GM23248 (cell line): Measurements from ENCODE around the gene SLC25A4. TPM values are rescaled to one million over a fixed set of nuclear protein-coding genes. Genes with fewer than 3 reads are reported as not detected.
A peak's percentile ranks its signal among the peaks of the same experiment; 100 is the strongest.

ENCODE experiments used
- DNase-seq: peaks from one replicate; pipeline ENCODE4 v3.0.0-alpha.2; 2015
- H2AFZ ChIP-seq: fragments of 200-600 bp; sonication (generic); 2 replicates; pipeline ENCODE4 v1.6.1; 2016; ENCODE audit warnings: antibody characterized with exemption
- H3F3A ChIP-seq: fragments of 200-600 bp; sonication (generic); 2 replicates; pipeline ENCODE4 v1.6.1; 2016; ENCODE audit warnings: mild to moderate bottlenecking, antibody characterized with exemption, mixed run types; ENCODE audit not compliant: insufficient read depth
- H3K27ac ChIP-seq: fragments of 200-600 bp; sonication (generic); 2 replicates; pipeline ENCODE4 v1.5.1; 2016; ENCODE audit warnings: mild to moderate bottlenecking
- H3K27me3 ChIP-seq: fragments of 200-600 bp; sonication (generic); replicated peaks from 2 replicates; pipeline ENCODE4 v1.6.1; 2016; ENCODE audit warnings: mild to moderate bottlenecking; ENCODE audit not compliant: insufficient read depth
- H3K36me3 ChIP-seq: fragments of 200-600 bp; sonication (generic); 2 replicates; pipeline ENCODE4 v1.6.1; 2016; ENCODE audit warnings: low read depth, mild to moderate bottlenecking
- H3K4me1 ChIP-seq: fragments of 200-600 bp; sonication (generic); 2 replicates; pipeline ENCODE4 v1.6.1; 2016; ENCODE audit warnings: mild to moderate bottlenecking; ENCODE audit not compliant: insufficient read depth
- H3K4me2 ChIP-seq: fragments of 200-600 bp; sonication (generic); one replicate; pipeline ENCODE4 v1.6.1; 2016; ENCODE audit warnings: mild to moderate bottlenecking; ENCODE audit not compliant: unreplicated experiment
- H3K4me3 ChIP-seq: fragments of 200-600 bp; sonication (generic); 2 replicates; pipeline ENCODE4 v1.5.1; 2016; ENCODE audit warnings: mild to moderate bottlenecking
- H3K79me2 ChIP-seq: fragments of 200-600 bp; sonication (generic); 2 replicates; pipeline ENCODE4 v1.6.1; 2016; ENCODE audit warnings: mild to moderate bottlenecking; ENCODE audit not compliant: insufficient read depth
- H3K9ac ChIP-seq: fragments of 200-600 bp; sonication (generic); 2 replicates; pipeline ENCODE4 v1.6.1; 2016; ENCODE audit warnings: mild to moderate bottlenecking
- H3K9me2 ChIP-seq: fragments of 200-600 bp; sonication (generic); 2 replicates; pipeline ENCODE4 v1.6.1; 2016; ENCODE audit warnings: mixed run types, mild to moderate bottlenecking, moderate library complexity; ENCODE audit not compliant: insufficient read depth
- H3K9me3 ChIP-seq: fragments of 200-600 bp; sonication (generic); one replicate; pipeline ENCODE4 v1.6.1; 2017; ENCODE audit warnings: low read depth
- H4K20me1 ChIP-seq: fragments of 200-600 bp; sonication (generic); 2 replicates; pipeline ENCODE4 v1.6.0; 2016; ENCODE audit not compliant: insufficient read depth
- EZH2 ChIP-seq: fragments of 200-600 bp; sonication (generic); IDR thresholded peaks from 2 replicates; pipeline ENCODE4 v1.6.1; 2018; ENCODE audit warnings: antibody characterized with exemption, mild to moderate bottlenecking; ENCODE audit not compliant: insufficient read depth, poor library complexity, severe bottlenecking
- EZH2phosphoT487 ChIP-seq: fragments of 200-600 bp; sonication (generic); IDR thresholded peaks from 2 replicates; pipeline ENCODE4 v1.6.1; 2018; ENCODE audit warnings: antibody characterized with exemption, moderate library complexity, mild to moderate bottlenecking, low read depth; ENCODE audit not compliant: insufficient read depth
- WGBS, 2 experiments: methylation state at CpG; one replicate each; pipeline ENCODE4 v1.1.6; 2015 to 2017; ENCODE audit warnings: low lambda C conversion rate in 2 of 2, low coverage in 1 of 2; ENCODE audit errors: missing lambda C conversion rate in 2 of 2; 5-methylcytosine and 5-hydroxymethylcytosine counted together
- in situ Hi-C: fragments of 300-500 bp; cut with MboI; formaldehyde crosslinking; loops from 2 replicates; pipeline ENCODE4 v1.15.0; 2020
- polyA plus RNA-seq: library from polyadenylated mRNA; unstranded; fragments of >200 nt; fragmentation: Nextera tagmentation; extraction: Ambion mirVana; gene quantifications from 2 replicates; pipeline ENCODE4 v1.2.1, GENCODE V29; 2016
- total RNA-seq: library from RNA; depleted of rRNA; stranded (reverse); fragments of >200 nt; shearing (Covaris generic); gene quantifications from 2 replicates; pipeline ENCODE4 v1.2.3, GENCODE V29; 2014

SLC25A4 gene
- total and polyA plus RNA-seq, 2 experiments from 2014 or later = 6.5 to 28.1 TPM

DNA sequence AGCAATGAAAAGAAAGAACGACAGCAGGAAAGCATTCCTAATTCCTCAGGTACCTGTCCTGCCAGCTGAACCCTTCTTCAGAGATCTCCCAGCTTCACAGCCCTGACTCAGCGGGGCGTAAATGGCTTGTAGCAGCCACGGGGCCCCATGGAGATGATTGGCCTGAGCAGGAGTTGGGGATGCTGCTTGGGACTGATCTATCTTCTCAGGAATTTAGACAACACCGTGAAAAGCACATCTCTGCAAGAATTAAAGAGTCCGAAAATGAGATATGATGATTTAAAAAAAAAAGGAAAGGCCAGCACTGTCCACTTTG, 22.5 kb upstream of the SLC25A4 start:
- 56 to 64% methylated on average over 6 of the region's 6 CpGs for WGBS, 2 experiments
- in situ Hi-C loops = no loop called here

GRCh38 chr4:185122681-185123345, 20.3 kb upstream of the SLC25A4 start:
- Histone ChIP-seq H3K27ac (no peak overlapping the region), H3K27me3 (no peaks in the 10 kb centered on the region), H3K79me2 (no peaks in the 10 kb centered on the region), H3K4me3 (no peak overlapping the region), H3F3A (no peaks in the 10 kb centered on the region), H4K20me1 (no peaks in the 10 kb centered on the region), H3K9ac (no peak overlapping the region), H3K9me2 (no peaks in the 10 kb centered on the region), H3K4me2 (no peak overlapping the region), H2AFZ (no peak overlapping the region), H3K36me3 (no peaks in the 10 kb centered on the region), H3K4me1 (no peaks in the 10 kb centered on the region), H3K9me3 (no peaks in the 10 kb centered on the region)
- in situ Hi-C loops = no loop called here
- no peak for TF ChIP-seq EZH2
- no peak for TF ChIP-seq EZH2phosphoT487
- DNase-seq = no peak
- 82 to 91% methylated on average over 6 of the region's 6 CpGs for WGBS, 2 experiments

More for the DNA sequence above, 22.5 kb upstream of the SLC25A4 start:
- no peak for TF ChIP-seq EZH2
- TF ChIP-seq EZH2phosphoT487 = no peak
- Histone ChIP-seq H2AFZ (no peak overlapping the region), H3K27ac (no peak overlapping the region), H3K79me2 (no peaks in the 10 kb centered on the region), H3K36me3 (no peaks in the 10 kb centered on the region), H3K4me1 (no peaks in the 10 kb centered on the region), H3K27me3 (no peaks in the 10 kb centered on the region), H4K20me1 (no peaks in the 10 kb centered on the region), H3K4me2 (no peak overlapping the region), H3K9me3 (no peaks in the 10 kb centered on the region), H3F3A (no peaks in the 10 kb centered on the region), H3K9ac (no peak overlapping the region), H3K4me3 (no peak overlapping the region), H3K9me2 (no peaks in the 10 kb centered on the region)
- no peak for DNase-seq

DNA sequence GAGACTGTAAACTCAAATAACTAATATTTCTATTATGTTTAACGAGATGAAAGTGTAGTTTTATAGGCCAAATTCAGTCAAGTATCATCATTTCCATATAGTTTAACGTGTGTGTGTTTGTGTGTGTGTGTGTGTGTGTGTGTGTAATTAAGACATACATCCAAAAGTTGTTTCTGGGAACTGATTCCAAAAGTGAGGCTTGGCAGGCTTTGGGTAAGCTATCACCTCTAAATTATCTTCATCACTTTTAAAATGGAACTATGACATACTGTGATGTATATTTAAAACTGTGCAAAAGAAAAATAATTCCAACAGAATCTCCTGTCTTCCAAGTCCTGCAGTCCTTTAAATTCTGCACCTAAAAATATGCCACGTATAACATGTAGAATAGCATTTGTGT, 19.1 kb upstream of the SLC25A4 start:
- Histone ChIP-seq H3K27ac (no peak overlapping the region), H3K9me3 (no peaks in the 10 kb centered on the region), H3K36me3 (no peaks in the 10 kb centered on the region), H3K4me3 (no peak overlapping the region), H3K79me2 (no peaks in the 10 kb centered on the region), H3K9me2 (no peaks in the 10 kb centered on the region), H3K4me2 (no peak overlapping the region), H4K20me1 (no peaks in the 10 kb centered on the region), H2AFZ (no peak overlapping the region), H3K27me3 (no peaks in the 10 kb centered on the region), H3K4me1 (no peaks in the 10 kb centered on the region), H3F3A (no peaks in the 10 kb centered on the region), H3K9ac (no peak overlapping the region)
- DNase-seq = no peak
- TF ChIP-seq EZH2 (no peak), EZH2phosphoT487 (no peak)
- in situ Hi-C loops = no loop called here
- WGBS, 2 experiments = 30 to 41% methylated on average over 3 of the region's 3 CpGs

DNA sequence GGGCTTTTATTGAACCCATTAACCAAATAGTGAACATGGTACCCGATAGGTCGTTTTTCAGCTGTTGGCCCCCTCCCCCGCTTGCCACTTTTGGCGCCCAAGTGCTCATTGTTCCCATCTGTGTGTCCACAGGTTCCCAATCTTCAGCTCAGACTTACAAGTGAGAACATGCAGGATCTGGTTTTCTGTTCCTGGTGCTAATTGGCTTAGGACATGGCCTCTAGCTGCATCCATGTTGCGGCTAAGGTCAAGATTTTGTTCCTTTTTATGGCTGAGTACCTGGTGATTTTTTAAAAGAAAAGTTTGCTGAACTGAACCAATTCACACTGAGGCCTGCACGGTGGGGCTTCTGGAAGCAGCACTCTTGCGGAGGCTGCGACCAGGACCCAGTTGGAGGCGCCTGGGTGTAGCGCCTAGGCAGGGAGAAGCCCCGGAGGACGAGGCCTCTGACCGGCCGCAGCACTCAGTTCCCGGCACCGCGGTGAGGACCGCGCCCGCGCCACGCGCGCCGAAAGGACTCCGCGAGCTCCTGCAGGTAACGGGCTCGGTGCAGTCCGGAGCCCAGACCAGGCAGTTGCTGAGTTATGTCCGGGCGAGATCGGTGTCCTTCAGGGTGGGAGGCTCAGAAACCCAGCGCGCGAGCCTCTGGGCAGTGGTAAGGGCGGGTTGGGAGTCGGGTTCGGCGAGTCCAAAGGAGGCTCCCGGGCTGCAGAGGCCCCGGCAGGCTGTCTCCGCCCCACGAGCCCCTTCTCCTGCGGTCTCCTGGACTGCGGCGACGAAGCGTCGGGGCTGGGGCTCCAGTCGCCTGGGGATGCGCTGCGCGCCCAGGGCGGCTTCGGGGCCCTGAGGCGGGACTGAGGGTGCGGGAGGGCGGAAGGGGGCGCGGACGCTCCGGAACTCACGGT, 15.8 kb upstream of the SLC25A4 start:
- H2AFZ ChIP-seq = peak overlapping the region; percentile 80
- no peaks in the 10 kb centered on the region for H3K79me2 ChIP-seq
- peak overlapping the region; percentile 66 for H3K4me3 ChIP-seq
- no peaks in the 10 kb centered on the region for H4K20me1 ChIP-seq
- TF ChIP-seq EZH2 = no peak
- TF ChIP-seq EZH2phosphoT487 = no peak
- no peak overlapping the region for H3K27ac ChIP-seq
- H3K4me2 ChIP-seq = peak overlapping the region; percentile 78
- H3K36me3 ChIP-seq = no peaks in the 10 kb centered on the region
- no peaks in the 10 kb centered on the region for H3K27me3 ChIP-seq
- no peaks in the 10 kb centered on the region for H3K4me1 ChIP-seq
- peak; percentile 34 for DNase-seq
- 8 to 12% methylated on average over 54 to 61 of the region's 64 CpGs for WGBS, 2 experiments
- in situ Hi-C loops = no loop called here
- no peak overlapping the region for H3K9ac ChIP-seq
- H3K9me2 ChIP-seq = no peaks in the 10 kb centered on the region
- H3K9me3 ChIP-seq = no peaks in the 10 kb centered on the region
- H3F3A ChIP-seq = no peaks in the 10 kb centered on the region
